A673 (cell line): ENCODE measurements around the gene HRH2. TPM values are rescaled to one million over a fixed set of nuclear protein-coding genes. Genes with fewer than 3 reads are reported as not detected.

ENCODE experiments used
- BruUV-seq: library from RNA; stranded (reverse); fragments of 400-500 nt; replicated peaks from 2 replicates; lab custom pipeline; 2021; lab: Mats Ljungman, UMichigan
- CTCF ChIA-PET: fragments of 300-600 bp; sonication (Branson Sonifier 250); formaldehyde crosslinking; loops from one replicate; lab custom pipeline; 2022; ENCODE audit warnings: antibody characterized with exemption; lab: Charles Lee
- POLR2A ChIA-PET: fragments of 300-600 bp; sonication (Branson Sonifier 250); formaldehyde crosslinking; loops from one replicate; lab custom pipeline; 2022; ENCODE audit warnings: antibody characterized with exemption; ENCODE audit not compliant: low non-redundant PET; lab: Charles Lee
- DNase-seq: peaks from one replicate; pipeline ENCODE4 v3.0.0-alpha.2; 2015; ENCODE audit warnings: low spot score
- H3K27ac ChIP-seq: fragments of 200-600 bp; sonication (generic); 2 replicates; pipeline ENCODE4 v1.5.1; 2016; ENCODE audit warnings: mixed run types, low read depth, mild to moderate bottlenecking, mixed read lengths, antibody characterized with exemption, low read length; ENCODE audit not compliant: poor library complexity, severe bottlenecking
- H3K27me3 ChIP-seq: fragments of 200-600 bp; sonication (generic); replicated peaks from 2 replicates; pipeline ENCODE4 v1.6.1; 2017; ENCODE audit warnings: mixed run types, low read depth, mild to moderate bottlenecking, mixed read lengths, antibody characterized with exemption, low read length; ENCODE audit not compliant: insufficient read depth, poor library complexity
- H3K36me3 ChIP-seq: fragments of 200-600 bp; sonication (generic); 2 replicates; pipeline ENCODE4 v1.6.1; 2016; ENCODE audit warnings: mixed run types, mild to moderate bottlenecking, mixed read lengths, antibody characterized with exemption, low read length; ENCODE audit not compliant: insufficient read depth, poor library complexity, severe bottlenecking
- H3K4me1 ChIP-seq: fragments of 200-600 bp; sonication (generic); 2 replicates; pipeline ENCODE4 v1.6.1; 2017; ENCODE audit warnings: mixed run types, mild to moderate bottlenecking, mixed read lengths, antibody characterized with exemption, low read length; ENCODE audit not compliant: insufficient read depth, poor library complexity, severe bottlenecking
- H3K4me3 ChIP-seq: fragments of 200-600 bp; sonication (generic); 2 replicates; pipeline ENCODE4 v1.5.1; 2016; ENCODE audit warnings: low read depth, mixed run types, mild to moderate bottlenecking, mixed read lengths, low read length; ENCODE audit not compliant: poor library complexity, severe bottlenecking
- H3K9me3 ChIP-seq: fragments of 200-600 bp; sonication (generic); 2 replicates; pipeline ENCODE4 v1.6.1; 2016; ENCODE audit warnings: mixed run types, low read depth, mild to moderate bottlenecking, mixed read lengths, antibody characterized with exemption, low read length; ENCODE audit not compliant: poor library complexity, severe bottlenecking
- CTCF ChIP-seq: fragments of 300-800, 200-600 bp; sonication (generic); conservative IDR thresholded peaks from 2 replicates; pipeline ENCODE4 v1.5.1; 2017; ENCODE audit warnings: low read depth, mild to moderate bottlenecking, antibody characterized with exemption, low read length, moderate library complexity, mixed read lengths
- EZH2 ChIP-seq: fragments of 200-600 bp; sonication (generic); IDR thresholded peaks from 2 replicates; pipeline ENCODE4 v1.6.1; 2017; ENCODE audit warnings: borderline replicate concordance, low read depth, mild to moderate bottlenecking, mixed read lengths, antibody characterized with exemption, low read length; ENCODE audit not compliant: poor library complexity, severe bottlenecking
- intact Hi-C: fragments of 100-400 bp; cut with micrococcal nuclease; formaldehyde crosslinking; loops from one replicate; pipeline ENCODE4 v1.10.0; 2022; ENCODE audit not compliant: unreplicated experiment
- total RNA-seq: library from RNA; stranded (reverse); gene quantifications from 2 replicates; pipeline ENCODE4 v1.2.3, GENCODE V29; 2021

HRH2 gene
- total RNA-seq, 1 experiment from 2014 or later: not detected

- intact Hi-C loops: no loop called here
- H3K4me1 ChIP-seq: no peaks in the 10 kb centered on the region
- BruUV-seq: no TSS peak
- H3K4me3 ChIP-seq: no peak overlapping the region
- H3K27ac ChIP-seq: no peak overlapping the region
- TF ChIP-seq EZH2 (no peak), CTCF (no peak)
- H3K9me3 ChIP-seq: no peaks in the 10 kb centered on the region
- peaks cover 48% of the 10 kb centered on the region for H3K27me3 ChIP-seq
- ChIA-PET POLR2A (no interaction called here), CTCF (no interaction called here)
- H3K36me3 ChIP-seq: no peaks in the 10 kb centered on the region
- no peak for DNase-seq
These were observed 53.8 kb downstream of the HRH2 start for GRCh38 chr5:175711472-175712312.

- H3K4me1 ChIP-seq: no peaks in the 10 kb centered on the region
- BruUV-seq: no TSS peak
- no peak for DNase-seq
- no peak overlapping the region for H3K27ac ChIP-seq
- ChIA-PET CTCF (no interaction called here), POLR2A (no interaction called here)
- H3K4me3 ChIP-seq: no peak overlapping the region
- no peaks in the 10 kb centered on the region for H3K36me3 ChIP-seq
- intact Hi-C loops: no loop called here
- no peaks in the 10 kb centered on the region for H3K9me3 ChIP-seq
- TF ChIP-seq CTCF (no peak), EZH2 (no peak)
- peaks cover 48% of the 10 kb centered on the region for H3K27me3 ChIP-seq
These were observed 54.4 kb downstream of the HRH2 start for GRCh38 chr5:175712313-175712680.

GRCh38 chr5:175712681-175713085 is 54.8 kb downstream of the HRH2 start:
- intact Hi-C loops: no loop called here
- no peak overlapping the region for H3K27ac ChIP-seq
- TF ChIP-seq CTCF: no peak
- TF ChIP-seq EZH2: no peak
- no peak overlapping the region for H3K4me3 ChIP-seq
- no peaks in the 10 kb centered on the region for H3K4me1 ChIP-seq
- H3K27me3 ChIP-seq: peaks cover 50% of the 10 kb centered on the region
- POLR2A ChIA-PET: no interaction called here
- no TSS peak for BruUV-seq
- H3K9me3 ChIP-seq: no peaks in the 10 kb centered on the region
- no peak for DNase-seq
- no peaks in the 10 kb centered on the region for H3K36me3 ChIP-seq
- CTCF ChIA-PET: no interaction called here
